ENCODE measurements around the gene SCTR. TPM values are rescaled to one million over a fixed set of nuclear protein-coding genes. Genes with fewer than 3 reads are reported as not detected.

SCTR gene
- total RNA-seq, 1 experiment from 2014 or later, result not detected

GRCh38 chr2:119525614-119526013 lies 1.3 kb upstream of the SCTR start:
- Histone ChIP-seq H3K9me2 (replicated peaks; ENCODE audit: low read length) (no peaks in the 10 kb centered on the region), H4K20me1 (ENCODE audit: low read length) (no peaks in the 10 kb centered on the region), H3K36me3 (ENCODE audit: low read depth, low read length) (no peaks in the 10 kb centered on the region), H3K27ac (ENCODE audit: low read length) (no peak overlapping the region), H3K9ac (ENCODE audit: low read length) (no peak overlapping the region), H3K4me1 (ENCODE audit: insufficient read depth, low read length) (no peaks in the 10 kb centered on the region), H3K4me3 (ENCODE audit: low read length) (no peak overlapping the region), H3K79me2 (ENCODE audit: low read length) (no peaks in the 10 kb centered on the region), H3K4me2 (ENCODE audit: low read length) (no peak overlapping the region), H2AFZ (ENCODE audit: low read length) (no peak overlapping the region), H3K9me3 (ENCODE audit: low read length) (no peaks in the 10 kb centered on the region), H3F3A (ENCODE audit: low read length, unreplicated experiment) (no peaks in the 10 kb centered on the region), H3K27me3 (ENCODE audit: low read length) (peaks cover 75% of the 10 kb centered on the region)
- ChIA-PET POLR2A (ENCODE audit: unreplicated experiment) (no interaction called here), CTCF (no interaction called here)
- DNase-seq, result no peak
- TF ChIP-seq EZH2 (IDR thresholded peaks at IDR 0.05; ENCODE audit: low read length, unreplicated experiment) (no peak), CTCF (conservative IDR thresholded peaks at IDR 0.05; ENCODE audit: low read depth, low read length) (no peak), EZH2phosphoT487 (IDR thresholded peaks at IDR 0.05; ENCODE audit: borderline replicate concordance, low read length) (no peak)
- ATAC-seq, result no peak
- intact Hi-C loops (cut with micrococcal nuclease), result no loop called here
- no TSS peak for BruUV-seq (replicated peaks)

- Histone ChIP-seq H4K20me1 (ENCODE audit: low read length) (no peaks in the 10 kb centered on the region), H3K27ac (ENCODE audit: low read length) (no peak overlapping the region), H3K4me1 (ENCODE audit: insufficient read depth, low read length) (no peaks in the 10 kb centered on the region), H3K9ac (ENCODE audit: low read length) (no peak overlapping the region), H3K36me3 (ENCODE audit: low read depth, low read length) (no peaks in the 10 kb centered on the region), H3K4me2 (ENCODE audit: low read length) (no peak overlapping the region), H3K4me3 (ENCODE audit: low read length) (no peak overlapping the region), H3K9me3 (ENCODE audit: low read length) (no peaks in the 10 kb centered on the region), H3K79me2 (ENCODE audit: low read length) (no peaks in the 10 kb centered on the region), H3F3A (ENCODE audit: low read length, unreplicated experiment) (no peaks in the 10 kb centered on the region), H2AFZ (ENCODE audit: low read length) (no peak overlapping the region), H3K27me3 (ENCODE audit: low read length) (peaks cover 55% of the 10 kb centered on the region), H3K9me2 (replicated peaks; ENCODE audit: low read length) (no peaks in the 10 kb centered on the region)
- BruUV-seq (replicated peaks), result no TSS peak
- CTCF ChIA-PET, result no interaction called here
- POLR2A ChIA-PET (ENCODE audit: unreplicated experiment), result no interaction called here
- no peak for DNase-seq
- intact Hi-C loops (cut with micrococcal nuclease), result no loop called here
- no peak for ATAC-seq
- TF ChIP-seq EZH2 (IDR thresholded peaks at IDR 0.05; ENCODE audit: low read length, unreplicated experiment), result no peak
- no peak for TF ChIP-seq CTCF (conservative IDR thresholded peaks at IDR 0.05; ENCODE audit: low read depth, low read length)
- TF ChIP-seq EZH2phosphoT487 (IDR thresholded peaks at IDR 0.05; ENCODE audit: borderline replicate concordance, low read length), result no peak
Observed at GRCh38 chr2:119523383-119523951, 816 bp downstream of the SCTR start.

- ATAC-seq (no peak), DNase-seq (no peak)
- TF ChIP-seq CTCF (conservative IDR thresholded peaks at IDR 0.05; ENCODE audit: low read depth, low read length), result no peak
- no peak for TF ChIP-seq EZH2 (IDR thresholded peaks at IDR 0.05; ENCODE audit: low read length, unreplicated experiment)
- no peak for TF ChIP-seq EZH2phosphoT487 (IDR thresholded peaks at IDR 0.05; ENCODE audit: borderline replicate concordance, low read length)
- Histone ChIP-seq H3K27me3 (ENCODE audit: low read length) (peaks cover 47% of the 10 kb centered on the region), H3K9ac (ENCODE audit: low read length) (no peak overlapping the region), H3K9me2 (replicated peaks; ENCODE audit: low read length) (no peaks in the 10 kb centered on the region), H3K4me2 (ENCODE audit: low read length) (no peak overlapping the region), H3K27ac (ENCODE audit: low read length) (no peak overlapping the region), H4K20me1 (ENCODE audit: low read length) (no peaks in the 10 kb centered on the region), H3K9me3 (ENCODE audit: low read length) (no peaks in the 10 kb centered on the region), H3F3A (ENCODE audit: low read length, unreplicated experiment) (no peaks in the 10 kb centered on the region), H2AFZ (ENCODE audit: low read length) (no peak overlapping the region), H3K4me1 (ENCODE audit: insufficient read depth, low read length) (no peaks in the 10 kb centered on the region), H3K79me2 (ENCODE audit: low read length) (no peaks in the 10 kb centered on the region), H3K36me3 (ENCODE audit: low read depth, low read length) (no peaks in the 10 kb centered on the region), H3K4me3 (ENCODE audit: low read length) (no peak overlapping the region)
- intact Hi-C loops (cut with micrococcal nuclease), result no loop called here
- BruUV-seq (replicated peaks), result no TSS peak
- CTCF ChIA-PET, result no interaction called here
- POLR2A ChIA-PET (ENCODE audit: unreplicated experiment), result no interaction called here
Observed at GRCh38 chr2:119522671-119523070, 1.6 kb downstream of the SCTR start.
